DOHH2 (cell line): ENCODE results near the gene FKBP15.
"Not testable (repeated sequence)": the region's sequence is repeated elsewhere in the genome, so short reads cannot be mapped to it uniquely, and the experiment has no call there.

ENCODE experiments used
- H3F3A ChIP-seq: fragments of 200-600 bp; sonication (generic), shearing (Covaris generic); 2 replicates; pipeline ENCODE4 v1.6.0; 2016; ENCODE audit warnings: antibody characterized with exemption, mild to moderate bottlenecking; ENCODE audit not compliant: control insufficient read depth, insufficient read depth
- H3K27ac ChIP-seq: fragments of 200-600 bp; sonication (generic); 2 replicates; pipeline ENCODE4 v1.5.1; 2014; ENCODE audit warnings: low read depth, mild to moderate bottlenecking, low read length, moderate library complexity
- H3K27me3 ChIP-seq: fragments of 200-600 bp; sonication (generic); 2 replicates; pipeline ENCODE4 v1.6.1; 2014; ENCODE audit warnings: mild to moderate bottlenecking, low read length, mixed read lengths; ENCODE audit not compliant: control insufficient read depth
- H3K36me3 ChIP-seq: fragments of 200-600 bp; sonication (generic); 2 replicates; pipeline ENCODE4 v1.6.1; 2014; ENCODE audit warnings: mild to moderate bottlenecking, low read length, moderate library complexity, mixed read lengths; ENCODE audit not compliant: control insufficient read depth
- H3K4me1 ChIP-seq: fragments of 200-600 bp; sonication (generic); 2 replicates; pipeline ENCODE4 v1.6.1; 2014; ENCODE audit warnings: mild to moderate bottlenecking, low read length, mixed read lengths; ENCODE audit not compliant: control insufficient read depth
- H3K4me2 ChIP-seq: fragments of 200-600 bp; sonication (generic); 2 replicates; pipeline ENCODE4 v1.6.0; 2014; ENCODE audit warnings: mild to moderate bottlenecking, low read length, moderate library complexity
- H3K4me3 ChIP-seq: fragments of 200-600 bp; sonication (generic); 2 replicates; pipeline ENCODE4 v1.5.1; 2014; ENCODE audit warnings: mild to moderate bottlenecking, low read length, mixed read lengths
- H3K79me2 ChIP-seq: fragments of 200-600 bp; sonication (generic); 2 replicates; pipeline ENCODE4 v1.6.1; 2014; ENCODE audit warnings: mild to moderate bottlenecking, low read length, mixed read lengths; ENCODE audit not compliant: control insufficient read depth
- H3K9me2 ChIP-seq: fragments of 200-600 bp; sonication (generic); replicated peaks from 2 replicates; pipeline ENCODE4 v1.6.1; 2014; ENCODE audit warnings: mild to moderate bottlenecking, low read length, mixed read lengths; ENCODE audit not compliant: control insufficient read depth
- H3K9me3 ChIP-seq: fragments of 200-600 bp; sonication (generic); 2 replicates; pipeline ENCODE4 v1.6.1; 2014; ENCODE audit warnings: antibody characterized with exemption, low read length, mixed read lengths; ENCODE audit not compliant: control insufficient read depth, insufficient read depth
- H4K20me1 ChIP-seq: fragments of 200-600 bp; sonication (generic); 2 replicates; pipeline ENCODE4 v1.6.0; 2014; ENCODE audit warnings: low read depth, mild to moderate bottlenecking, antibody characterized with exemption, low read length, moderate library complexity; ENCODE audit not compliant: control insufficient read depth, insufficient read depth
- EZH2phosphoT487 ChIP-seq: fragments of 200-600 bp; sonication (generic); IDR thresholded peaks from 2 replicates; pipeline ENCODE4 v1.6.1; 2017; ENCODE audit warnings: borderline replicate concordance, mild to moderate bottlenecking, antibody characterized with exemption, low read length, moderate library complexity, mixed read lengths
- TF ChIP-seq, protein P1 (sequence below): fragments of 200-600 bp; sonication (generic); IDR thresholded peaks from one replicate; pipeline ENCODE4 v1.5.1; 2014; ENCODE audit warnings: antibody characterized with exemption, mild to moderate bottlenecking, low read depth, low read length; ENCODE audit not compliant: poor library complexity, severe bottlenecking

FKBP15 gene

DNA sequence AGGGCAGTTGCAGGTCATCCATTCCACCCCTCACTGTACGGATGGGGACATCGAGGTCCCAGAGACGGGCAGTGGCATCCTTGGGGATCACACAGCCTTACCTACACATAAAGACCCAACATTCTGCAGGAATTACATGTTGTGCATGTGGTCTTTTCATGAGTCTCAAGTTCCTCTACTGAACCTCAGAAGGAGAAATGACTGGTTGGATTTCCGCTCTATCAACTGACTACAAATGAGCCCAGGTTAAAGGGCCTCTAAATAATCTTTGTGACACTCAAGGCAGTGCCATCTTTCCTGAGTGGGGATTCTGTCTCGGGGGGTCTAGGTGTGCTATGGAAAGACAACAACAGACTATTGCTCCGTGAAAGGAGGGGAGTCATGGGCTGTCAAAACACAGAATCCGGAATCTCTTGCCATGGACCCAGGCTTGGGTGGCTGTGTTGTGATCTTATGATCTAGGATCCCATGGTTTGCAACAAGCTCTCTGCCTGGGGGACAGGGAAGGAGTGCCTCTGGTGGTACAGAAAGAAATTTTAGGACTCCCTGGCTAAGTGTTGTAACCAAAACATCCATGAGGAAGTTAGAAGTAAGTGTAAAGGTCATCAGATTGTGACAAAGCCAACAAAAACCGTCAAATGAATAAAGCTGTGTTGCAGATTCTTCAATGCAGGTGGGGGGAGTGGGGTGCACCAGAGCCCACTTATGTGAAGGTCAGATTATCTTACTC lies 72.1 kb downstream of the FKBP15 start:
- TF ChIP-seq, protein P1, sequence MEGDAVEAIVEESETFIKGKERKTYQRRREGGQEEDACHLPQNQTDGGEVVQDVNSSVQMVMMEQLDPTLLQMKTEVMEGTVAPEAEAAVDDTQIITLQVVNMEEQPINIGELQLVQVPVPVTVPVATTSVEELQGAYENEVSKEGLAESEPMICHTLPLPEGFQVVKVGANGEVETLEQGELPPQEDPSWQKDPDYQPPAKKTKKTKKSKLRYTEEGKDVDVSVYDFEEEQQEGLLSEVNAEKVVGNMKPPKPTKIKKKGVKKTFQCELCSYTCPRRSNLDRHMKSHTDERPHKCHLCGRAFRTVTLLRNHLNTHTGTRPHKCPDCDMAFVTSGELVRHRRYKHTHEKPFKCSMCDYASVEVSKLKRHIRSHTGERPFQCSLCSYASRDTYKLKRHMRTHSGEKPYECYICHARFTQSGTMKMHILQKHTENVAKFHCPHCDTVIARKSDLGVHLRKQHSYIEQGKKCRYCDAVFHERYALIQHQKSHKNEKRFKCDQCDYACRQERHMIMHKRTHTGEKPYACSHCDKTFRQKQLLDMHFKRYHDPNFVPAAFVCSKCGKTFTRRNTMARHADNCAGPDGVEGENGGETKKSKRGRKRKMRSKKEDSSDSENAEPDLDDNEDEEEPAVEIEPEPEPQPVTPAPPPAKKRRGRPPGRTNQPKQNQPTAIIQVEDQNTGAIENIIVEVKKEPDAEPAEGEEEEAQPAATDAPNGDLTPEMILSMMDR = no peak
- no peak for TF ChIP-seq EZH2phosphoT487
- no peak overlapping the region for H3K27ac ChIP-seq

DNA sequence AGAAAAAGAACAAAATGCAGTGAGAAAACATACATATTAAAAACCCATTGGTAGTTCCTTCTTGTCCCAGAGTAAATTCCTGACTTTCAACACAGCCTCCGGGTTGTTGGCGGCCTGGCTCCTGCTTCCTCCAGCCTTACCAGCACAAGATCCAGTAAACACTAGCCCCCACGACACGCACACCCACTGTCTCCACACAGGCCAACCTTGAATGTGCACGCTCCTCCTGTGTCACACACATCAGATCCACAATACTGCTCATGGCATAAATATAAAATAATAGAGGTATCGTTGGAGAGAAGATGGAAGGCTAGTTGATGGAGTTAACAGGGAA lies 72.7 kb downstream of the FKBP15 start:
- Histone ChIP-seq H4K20me1 (no peaks in the 10 kb centered on the region), H3K4me2 (no peak overlapping the region), H3K9me2 (no peaks in the 10 kb centered on the region), H3F3A (0 out of 2 replicates have a peak, but pooled peaks cover 3% of the 10 kb centered on the region), H3K27me3 (peaks cover 33% of the 10 kb centered on the region), H3K9me3 (no peaks in the 10 kb centered on the region), H3K36me3 (no peaks in the 10 kb centered on the region), H3K4me3 (no peak overlapping the region), H3K79me2 (no peaks in the 10 kb centered on the region), H3K27ac (no peak overlapping the region), H3K4me1 (peaks cover 14% of the 10 kb centered on the region)
- TF ChIP-seq, protein P1 = no peak
- TF ChIP-seq EZH2phosphoT487 = no peak

More for the DNA sequence above, 72.1 kb downstream of the FKBP15 start:
- H3K36me3 ChIP-seq = no peaks in the 10 kb centered on the region
- H3K4me3 ChIP-seq = no peak overlapping the region
- H3K79me2 ChIP-seq = no peaks in the 10 kb centered on the region
- H3K27me3 ChIP-seq = peaks cover 28% of the 10 kb centered on the region
- no peaks in the 10 kb centered on the region for H3K9me3 ChIP-seq
- 0 out of 2 replicates have a peak, but pooled peaks cover 3% of the 10 kb centered on the region for H3F3A ChIP-seq
- H3K4me1 ChIP-seq = peaks cover 14% of the 10 kb centered on the region
- no peaks in the 10 kb centered on the region for H3K9me2 ChIP-seq
- H4K20me1 ChIP-seq = no peaks in the 10 kb centered on the region
- H3K4me2 ChIP-seq = no peak overlapping the region

DNA sequence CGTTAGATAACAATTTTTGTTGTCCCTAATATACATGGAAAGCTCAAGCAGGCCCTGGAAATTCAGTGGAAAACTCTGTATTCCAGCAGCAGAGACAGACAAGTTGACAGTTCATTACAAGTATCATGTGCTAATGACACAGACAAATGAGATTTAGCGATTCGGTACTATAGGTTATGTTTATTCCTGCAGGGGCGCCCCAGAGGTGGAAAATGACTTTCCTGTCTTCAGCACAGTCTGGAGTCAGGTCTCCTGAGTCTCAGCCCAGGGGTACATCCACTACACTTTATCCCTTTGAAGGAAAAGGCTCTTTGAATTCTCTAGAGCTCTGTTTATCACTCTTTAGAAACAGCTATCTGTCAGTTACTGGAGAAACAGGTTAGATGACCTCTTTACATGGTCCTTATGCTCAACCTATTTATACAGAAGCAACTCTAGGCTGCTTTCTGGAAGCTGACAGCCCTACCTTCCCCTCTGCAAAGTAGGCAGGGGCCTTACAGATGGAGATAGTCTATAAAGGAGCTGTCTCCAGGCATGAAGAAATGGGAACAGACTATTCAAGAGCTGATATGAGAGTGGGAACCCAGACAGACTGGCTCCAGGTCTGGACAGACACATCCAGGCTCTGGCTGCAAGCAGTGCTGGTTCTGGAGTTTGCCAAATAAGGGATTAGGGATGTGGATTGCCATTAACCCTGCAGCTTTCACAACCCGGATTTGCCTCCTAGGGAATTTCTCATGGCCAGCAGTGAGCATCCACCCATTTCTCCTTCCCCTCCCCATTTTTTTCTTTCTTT lies 77.4 kb downstream of the FKBP15 start:
- TF ChIP-seq, protein P1 = no peak
- TF ChIP-seq EZH2phosphoT487 = no peak
- no peaks in the 10 kb centered on the region for H3K4me1 ChIP-seq

DNA sequence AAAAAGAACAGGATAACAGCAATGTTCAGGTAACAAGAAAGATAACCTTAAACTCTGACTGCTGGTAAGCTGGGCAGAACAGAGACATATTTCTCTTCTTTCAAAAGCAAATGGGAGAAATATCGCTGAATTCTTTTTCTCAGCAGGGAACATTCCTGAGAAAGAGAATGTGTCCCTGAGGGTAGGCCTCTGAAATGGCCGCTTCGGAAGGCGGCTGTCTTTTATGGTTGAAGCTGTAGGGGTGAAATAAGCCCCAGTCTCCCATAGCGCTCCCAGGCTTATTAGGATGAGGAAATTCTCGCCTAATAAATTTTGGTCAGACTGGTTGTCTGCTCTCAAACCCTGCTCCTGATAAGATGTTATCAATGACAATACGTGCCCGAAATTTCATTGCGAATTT lies 80.2 kb downstream of the FKBP15 start:
- not testable (repeated sequence) for H4K20me1 ChIP-seq, H3K9me3 ChIP-seq, H3K9me2 ChIP-seq, H3K4me3 ChIP-seq, H3K4me2 ChIP-seq, H3F3A ChIP-seq, H3K79me2 ChIP-seq, H3K4me1 ChIP-seq, H3K27ac ChIP-seq, H3K36me3 ChIP-seq
- H3K27me3 ChIP-seq = peaks cover 21% of the 10 kb centered on the region

More for the DNA sequence above, 77.4 kb downstream of the FKBP15 start:
- Histone ChIP-seq H4K20me1 (no peaks in the 10 kb centered on the region), H3K79me2 (no peaks in the 10 kb centered on the region), H3K4me2 (no peak overlapping the region), H3K9me3 (peaks cover 3% of the 10 kb centered on the region; the same call in 1 of the 2 replicates), H3K36me3 (no peaks in the 10 kb centered on the region), H3K9me2 (no peaks in the 10 kb centered on the region), H3K27me3 (peaks cover 28% of the 10 kb centered on the region), H3F3A (no peaks in the 10 kb centered on the region), H3K27ac (no peak overlapping the region), H3K4me3 (no peak overlapping the region)
